ENCODE results near the gene CAPN2. TPM values are rescaled to one million over a fixed set of nuclear protein-coding genes. Genes with fewer than 3 reads are reported as not detected.
A peak's percentile ranks its signal among the peaks of the same experiment; 100 is the strongest.

CAPN2 gene
- total and polyA plus RNA-seq, 2 experiments from 2014 or later: 8.4 to 17.8 TPM

DNA sequence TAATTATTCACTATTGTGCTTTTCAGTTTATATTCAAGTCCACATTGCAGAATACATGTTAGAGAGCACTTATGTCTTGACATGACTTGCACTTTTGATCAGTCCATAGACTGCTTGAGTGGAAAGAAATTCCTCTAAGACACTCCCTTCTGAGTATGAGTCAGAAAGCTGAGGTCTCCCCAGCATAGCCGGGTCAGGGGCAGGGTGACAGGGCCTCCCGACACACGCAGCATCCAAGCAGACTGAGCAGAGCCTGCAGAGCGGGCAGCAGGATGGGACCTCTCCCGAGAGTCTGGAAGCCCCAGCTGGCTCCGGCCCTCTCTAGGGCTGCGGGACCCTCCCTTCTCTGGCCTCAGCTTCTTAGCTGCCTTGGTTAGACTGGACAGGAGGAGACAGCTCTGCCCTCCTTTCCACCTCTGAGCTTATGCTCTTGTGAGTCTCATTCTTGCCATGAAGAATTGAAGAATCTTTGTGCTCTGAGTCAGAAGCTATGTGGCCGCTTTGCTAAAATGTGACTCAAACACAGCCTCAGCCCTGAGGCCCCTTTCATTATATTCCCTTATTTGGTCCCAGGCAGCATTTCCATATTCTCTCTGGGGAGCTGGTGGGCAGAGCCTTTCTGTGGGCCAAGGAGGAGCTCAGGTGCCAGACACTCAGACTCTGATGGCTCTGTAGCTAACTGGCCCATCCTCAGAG lies 11.2 kb upstream of the CAPN2 start:
- no peak overlapping the region for H3K27ac ChIP-seq (ENCODE audit: low read depth)
- H3K4me2 ChIP-seq: no peak overlapping the region
- no peaks in the 10 kb centered on the region; the same call in 2 of the 3 replicates for H3K36me3 Mint-ChIP-seq (ENCODE audit: low read depth)
- no peaks in the 10 kb centered on the region for H3K79me2 ChIP-seq (replicated peaks; ENCODE audit: insufficient read depth)
- H3K9me2 ChIP-seq (ENCODE audit: insufficient read depth): no peaks in the 10 kb centered on the region
- no peak for DNase-seq (ENCODE audit: low spot score)
- ATAC-seq: peak; percentile 31
- no peak overlapping the region for H3K4me3 Mint-ChIP-seq
- no peak overlapping the region for H3K27ac Mint-ChIP-seq
- H4K20me1 ChIP-seq (replicated peaks; ENCODE audit: insufficient read depth): no peaks in the 10 kb centered on the region
- H3K4me1 Mint-ChIP-seq: peaks cover 16% of the 10 kb centered on the region
- no peaks in the 10 kb centered on the region for H3K27me3 ChIP-seq (ENCODE audit: insufficient read depth)
- H3K36me3 ChIP-seq (ENCODE audit: insufficient read depth): no peaks in the 10 kb centered on the region
- H3K4me3 ChIP-seq: no peak overlapping the region
- H2AFZ ChIP-seq: peak overlapping the region; percentile 90
- peaks cover 11% of the 10 kb centered on the region; the same call in 1 of the 2 replicates for H3K4me1 ChIP-seq (ENCODE audit: insufficient read depth)
- H3F3A ChIP-seq (replicated peaks; ENCODE audit: low read depth): no peaks in the 10 kb centered on the region
- peaks cover 9% of the 10 kb centered on the region for H3K27me3 Mint-ChIP-seq (ENCODE audit: insufficient read depth, low read depth, poor library complexity)
- no peaks in the 10 kb centered on the region for H3K9me3 Mint-ChIP-seq
- TF ChIP-seq ZNF331 (CRISPR knock-in tag; IDR thresholded peaks at IDR 0.05; ENCODE audit: low read depth) (no peak), NANOG (IDR thresholded peaks at IDR 0.05; ENCODE audit: borderline replicate concordance) (no peak), JUNB (IDR thresholded peaks at IDR 0.05; ENCODE audit: unreplicated experiment) (no peak), EZH2 (IDR thresholded peaks at IDR 0.05; ENCODE audit: low read depth, unreplicated experiment) (no peak), STAT1 (IDR thresholded peaks at IDR 0.05; ENCODE audit: unreplicated experiment) (no peak), EZH2phosphoT487 (IDR thresholded peaks at IDR 0.05; ENCODE audit: unreplicated experiment) (no peak), CREB1 (CRISPR knock-in tag; IDR thresholded peaks at IDR 0.05; ENCODE audit: low read depth) (no peak), ZNF114 (CRISPR knock-in tag; IDR thresholded peaks at IDR 0.05) (no peak), POLR2AphosphoS5 (IDR thresholded peaks at IDR 0.05; ENCODE audit: low read depth) (no peak)
- TF ChIP-seq, protein P1, sequence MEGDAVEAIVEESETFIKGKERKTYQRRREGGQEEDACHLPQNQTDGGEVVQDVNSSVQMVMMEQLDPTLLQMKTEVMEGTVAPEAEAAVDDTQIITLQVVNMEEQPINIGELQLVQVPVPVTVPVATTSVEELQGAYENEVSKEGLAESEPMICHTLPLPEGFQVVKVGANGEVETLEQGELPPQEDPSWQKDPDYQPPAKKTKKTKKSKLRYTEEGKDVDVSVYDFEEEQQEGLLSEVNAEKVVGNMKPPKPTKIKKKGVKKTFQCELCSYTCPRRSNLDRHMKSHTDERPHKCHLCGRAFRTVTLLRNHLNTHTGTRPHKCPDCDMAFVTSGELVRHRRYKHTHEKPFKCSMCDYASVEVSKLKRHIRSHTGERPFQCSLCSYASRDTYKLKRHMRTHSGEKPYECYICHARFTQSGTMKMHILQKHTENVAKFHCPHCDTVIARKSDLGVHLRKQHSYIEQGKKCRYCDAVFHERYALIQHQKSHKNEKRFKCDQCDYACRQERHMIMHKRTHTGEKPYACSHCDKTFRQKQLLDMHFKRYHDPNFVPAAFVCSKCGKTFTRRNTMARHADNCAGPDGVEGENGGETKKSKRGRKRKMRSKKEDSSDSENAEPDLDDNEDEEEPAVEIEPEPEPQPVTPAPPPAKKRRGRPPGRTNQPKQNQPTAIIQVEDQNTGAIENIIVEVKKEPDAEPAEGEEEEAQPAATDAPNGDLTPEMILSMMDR (conservative IDR thresholded peaks at IDR 0.05; ENCODE audit: low read depth in 2 of 2): no peak
- TF ChIP-seq, protein P2, sequence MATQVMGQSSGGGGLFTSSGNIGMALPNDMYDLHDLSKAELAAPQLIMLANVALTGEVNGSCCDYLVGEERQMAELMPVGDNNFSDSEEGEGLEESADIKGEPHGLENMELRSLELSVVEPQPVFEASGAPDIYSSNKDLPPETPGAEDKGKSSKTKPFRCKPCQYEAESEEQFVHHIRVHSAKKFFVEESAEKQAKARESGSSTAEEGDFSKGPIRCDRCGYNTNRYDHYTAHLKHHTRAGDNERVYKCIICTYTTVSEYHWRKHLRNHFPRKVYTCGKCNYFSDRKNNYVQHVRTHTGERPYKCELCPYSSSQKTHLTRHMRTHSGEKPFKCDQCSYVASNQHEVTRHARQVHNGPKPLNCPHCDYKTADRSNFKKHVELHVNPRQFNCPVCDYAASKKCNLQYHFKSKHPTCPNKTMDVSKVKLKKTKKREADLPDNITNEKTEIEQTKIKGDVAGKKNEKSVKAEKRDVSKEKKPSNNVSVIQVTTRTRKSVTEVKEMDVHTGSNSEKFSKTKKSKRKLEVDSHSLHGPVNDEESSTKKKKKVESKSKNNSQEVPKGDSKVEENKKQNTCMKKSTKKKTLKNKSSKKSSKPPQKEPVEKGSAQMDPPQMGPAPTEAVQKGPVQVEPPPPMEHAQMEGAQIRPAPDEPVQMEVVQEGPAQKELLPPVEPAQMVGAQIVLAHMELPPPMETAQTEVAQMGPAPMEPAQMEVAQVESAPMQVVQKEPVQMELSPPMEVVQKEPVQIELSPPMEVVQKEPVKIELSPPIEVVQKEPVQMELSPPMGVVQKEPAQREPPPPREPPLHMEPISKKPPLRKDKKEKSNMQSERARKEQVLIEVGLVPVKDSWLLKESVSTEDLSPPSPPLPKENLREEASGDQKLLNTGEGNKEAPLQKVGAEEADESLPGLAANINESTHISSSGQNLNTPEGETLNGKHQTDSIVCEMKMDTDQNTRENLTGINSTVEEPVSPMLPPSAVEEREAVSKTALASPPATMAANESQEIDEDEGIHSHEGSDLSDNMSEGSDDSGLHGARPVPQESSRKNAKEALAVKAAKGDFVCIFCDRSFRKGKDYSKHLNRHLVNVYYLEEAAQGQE (IDR thresholded peaks at IDR 0.05; ENCODE audit: unreplicated experiment): no peak
- TF ChIP-seq, protein P3, sequence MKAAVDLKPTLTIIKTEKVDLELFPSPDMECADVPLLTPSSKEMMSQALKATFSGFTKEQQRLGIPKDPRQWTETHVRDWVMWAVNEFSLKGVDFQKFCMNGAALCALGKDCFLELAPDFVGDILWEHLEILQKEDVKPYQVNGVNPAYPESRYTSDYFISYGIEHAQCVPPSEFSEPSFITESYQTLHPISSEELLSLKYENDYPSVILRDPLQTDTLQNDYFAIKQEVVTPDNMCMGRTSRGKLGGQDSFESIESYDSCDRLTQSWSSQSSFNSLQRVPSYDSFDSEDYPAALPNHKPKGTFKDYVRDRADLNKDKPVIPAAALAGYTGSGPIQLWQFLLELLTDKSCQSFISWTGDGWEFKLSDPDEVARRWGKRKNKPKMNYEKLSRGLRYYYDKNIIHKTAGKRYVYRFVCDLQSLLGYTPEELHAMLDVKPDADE (IDR thresholded peaks at IDR 0.05): no peak
- TF ChIP-seq, protein P4, sequence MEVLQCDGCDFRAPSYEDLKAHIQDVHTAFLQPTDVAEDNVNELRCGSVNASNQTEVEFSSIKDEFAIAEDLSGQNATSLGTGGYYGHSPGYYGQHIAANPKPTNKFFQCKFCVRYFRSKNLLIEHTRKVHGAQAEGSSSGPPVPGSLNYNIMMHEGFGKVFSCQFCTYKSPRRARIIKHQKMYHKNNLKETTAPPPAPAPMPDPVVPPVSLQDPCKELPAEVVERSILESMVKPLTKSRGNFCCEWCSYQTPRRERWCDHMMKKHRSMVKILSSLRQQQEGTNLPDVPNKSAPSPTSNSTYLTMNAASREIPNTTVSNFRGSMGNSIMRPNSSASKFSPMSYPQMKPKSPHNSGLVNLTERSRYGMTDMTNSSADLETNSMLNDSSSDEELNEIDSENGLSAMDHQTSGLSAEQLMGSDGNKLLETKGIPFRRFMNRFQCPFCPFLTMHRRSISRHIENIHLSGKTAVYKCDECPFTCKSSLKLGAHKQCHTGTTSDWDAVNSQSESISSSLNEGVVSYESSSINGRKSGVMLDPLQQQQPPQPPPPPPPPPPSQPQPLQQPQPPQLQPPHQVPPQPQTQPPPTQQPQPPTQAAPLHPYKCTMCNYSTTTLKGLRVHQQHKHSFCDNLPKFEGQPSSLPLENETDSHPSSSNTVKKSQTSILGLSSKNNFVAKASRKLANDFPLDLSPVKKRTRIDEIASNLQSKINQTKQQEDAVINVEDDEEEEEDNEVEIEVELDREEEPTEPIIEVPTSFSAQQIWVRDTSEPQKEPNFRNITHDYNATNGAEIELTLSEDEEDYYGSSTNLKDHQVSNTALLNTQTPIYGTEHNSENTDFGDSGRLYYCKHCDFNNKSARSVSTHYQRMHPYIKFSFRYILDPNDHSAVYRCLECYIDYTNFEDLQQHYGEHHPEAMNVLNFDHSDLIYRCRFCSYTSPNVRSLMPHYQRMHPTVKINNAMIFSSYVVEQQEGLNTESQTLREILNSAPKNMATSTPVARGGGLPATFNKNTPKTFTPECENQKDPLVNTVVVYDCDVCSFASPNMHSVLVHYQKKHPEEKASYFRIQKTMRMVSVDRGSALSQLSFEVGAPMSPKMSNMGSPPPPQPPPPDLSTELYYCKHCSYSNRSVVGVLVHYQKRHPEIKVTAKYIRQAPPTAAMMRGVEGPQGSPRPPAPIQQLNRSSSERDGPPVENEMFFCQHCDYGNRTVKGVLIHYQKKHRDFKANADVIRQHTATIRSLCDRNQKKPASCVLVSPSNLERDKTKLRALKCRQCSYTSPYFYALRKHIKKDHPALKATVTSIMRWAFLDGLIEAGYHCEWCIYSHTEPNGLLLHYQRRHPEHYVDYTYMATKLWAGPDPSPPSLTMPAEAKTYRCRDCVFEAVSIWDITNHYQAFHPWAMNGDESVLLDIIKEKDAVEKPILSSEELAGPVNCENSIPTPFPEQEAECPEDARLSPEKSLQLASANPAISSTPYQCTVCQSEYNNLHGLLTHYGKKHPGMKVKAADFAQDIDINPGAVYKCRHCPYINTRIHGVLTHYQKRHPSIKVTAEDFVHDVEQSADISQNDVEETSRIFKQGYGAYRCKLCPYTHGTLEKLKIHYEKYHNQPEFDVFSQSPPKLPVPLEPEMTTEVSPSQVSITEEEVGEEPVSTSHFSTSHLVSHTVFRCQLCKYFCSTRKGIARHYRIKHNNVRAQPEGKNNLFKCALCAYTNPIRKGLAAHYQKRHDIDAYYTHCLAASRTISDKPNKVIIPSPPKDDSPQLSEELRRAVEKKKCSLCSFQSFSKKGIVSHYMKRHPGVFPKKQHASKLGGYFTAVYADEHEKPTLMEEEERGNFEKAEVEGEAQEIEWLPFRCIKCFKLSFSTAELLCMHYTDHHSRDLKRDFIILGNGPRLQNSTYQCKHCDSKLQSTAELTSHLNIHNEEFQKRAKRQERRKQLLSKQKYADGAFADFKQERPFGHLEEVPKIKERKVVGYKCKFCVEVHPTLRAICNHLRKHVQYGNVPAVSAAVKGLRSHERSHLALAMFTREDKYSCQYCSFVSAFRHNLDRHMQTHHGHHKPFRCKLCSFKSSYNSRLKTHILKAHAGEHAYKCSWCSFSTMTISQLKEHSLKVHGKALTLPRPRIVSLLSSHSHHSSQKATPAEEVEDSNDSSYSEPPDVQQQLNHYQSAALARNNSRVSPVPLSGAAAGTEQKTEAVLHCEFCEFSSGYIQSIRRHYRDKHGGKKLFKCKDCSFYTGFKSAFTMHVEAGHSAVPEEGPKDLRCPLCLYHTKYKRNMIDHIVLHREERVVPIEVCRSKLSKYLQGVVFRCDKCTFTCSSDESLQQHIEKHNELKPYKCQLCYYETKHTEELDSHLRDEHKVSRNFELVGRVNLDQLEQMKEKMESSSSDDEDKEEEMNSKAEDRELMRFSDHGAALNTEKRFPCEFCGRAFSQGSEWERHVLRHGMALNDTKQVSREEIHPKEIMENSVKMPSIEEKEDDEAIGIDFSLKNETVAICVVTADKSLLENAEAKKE (CRISPR knock-in tag; IDR thresholded peaks at IDR 0.05): no peak
